WTC11 (cell line): ENCODE data around the gene PGM2. TPM values are rescaled to one million over a fixed set of nuclear protein-coding genes. Genes with fewer than 3 reads are reported as not detected.

Experiments
- ATAC-seq: fragments of 200-7000 bp; cut with Tn5 transposase; 2 replicates; pipeline ENCODE4 v1.10.0; 2021; ENCODE audit warnings: mild to moderate bottlenecking, moderate library complexity
- CTCF ChIA-PET: fragments of 300-600 bp; sonication (Branson Sonifier 250); formaldehyde crosslinking; loops from one replicate; lab custom pipeline; 2021; ENCODE audit warnings: antibody characterized with exemption; lab: Charles Lee
- POLR2A ChIA-PET: fragments of 350-600 bp; sonication (Branson Sonifier 250); formaldehyde crosslinking; loops from one replicate; lab custom pipeline; 2021; ENCODE audit warnings: antibody characterized with exemption; lab: Charles Lee
- DNase-seq: peaks from one replicate; pipeline ENCODE4 v3.0.0; 2021; ENCODE audit warnings: low spot score
- H3K27ac Mint-ChIP-seq: 2 replicates; pipeline ENCODE4 v1.8.0; 2021; ENCODE audit warnings: mixed read lengths
- H3K27me3 Mint-ChIP-seq: 2 replicates; pipeline ENCODE4 v1.8.0; 2021; ENCODE audit warnings: low read depth, mild to moderate bottlenecking, moderate library complexity, mixed read lengths
- H3K36me3 Mint-ChIP-seq: 2 replicates; pipeline ENCODE4 v1.8.0; 2021; ENCODE audit warnings: mixed read lengths
- H3K4me1 Mint-ChIP-seq: 2 replicates; pipeline ENCODE4 v1.8.0; 2022; ENCODE audit warnings: mixed read lengths
- H3K4me3 Mint-ChIP-seq: 2 replicates; pipeline ENCODE4 v1.8.0; 2021; ENCODE audit warnings: mild to moderate bottlenecking, moderate library complexity, mixed read lengths
- H3K9me3 Mint-ChIP-seq: 2 replicates; pipeline ENCODE4 v1.8.0; 2021; ENCODE audit warnings: mixed read lengths
- ESRRA ChIP-seq: sonication (generic); formaldehyde crosslinking; IDR thresholded peaks from 2 replicates; pipeline ENCODE4 v1.8.1; 2022; ENCODE audit warnings: mild to moderate bottlenecking, missing genetic modification reagents, borderline replicate concordance
- ETV6 ChIP-seq: sonication (generic); formaldehyde crosslinking; IDR thresholded peaks from 2 replicates; pipeline ENCODE4 v1.8.1; 2022; ENCODE audit warnings: mild to moderate bottlenecking, missing genetic modification reagents
- GRHL2 ChIP-seq: fragments of 250-450 bp; sonication (Bioruptor Pico); IDR thresholded peaks from 2 replicates; pipeline ENCODE4 v1.8.0; 2022; ENCODE audit warnings: mild to moderate bottlenecking, moderate library complexity; ENCODE audit not compliant: insufficient replicate concordance, severe bottlenecking
- JAZF1 ChIP-seq: fragments of 250-450 bp; sonication (Bioruptor Pico); IDR thresholded peaks from 2 replicates; pipeline ENCODE4 v1.9.0; 2021; ENCODE audit warnings: moderate library complexity, mild to moderate bottlenecking, inconsistent platforms
- JUN ChIP-seq: sonication (generic); formaldehyde crosslinking; IDR thresholded peaks from 2 replicates; pipeline ENCODE4 v1.8.0; 2023; ENCODE audit warnings: mild to moderate bottlenecking, missing genetic modification reagents
- NR2C2 ChIP-seq: sonication (generic); formaldehyde crosslinking; IDR thresholded peaks from 2 replicates; pipeline ENCODE4 v1.8.0; 2022; ENCODE audit warnings: mild to moderate bottlenecking, missing genetic modification reagents
- PRDM15 ChIP-seq: sonication (generic); formaldehyde crosslinking; IDR thresholded peaks from 2 replicates; pipeline ENCODE4 v1.8.0; 2022; ENCODE audit warnings: missing genetic modification reagents
- PRRX2 ChIP-seq: fragments of 250-450 bp; sonication (Bioruptor Pico); IDR thresholded peaks from 2 replicates; pipeline ENCODE4 v1.8.0; 2021; ENCODE audit warnings: mild to moderate bottlenecking
- RELA ChIP-seq: sonication (generic); formaldehyde crosslinking; IDR thresholded peaks from 2 replicates; pipeline ENCODE4 v1.8.1; 2022; ENCODE audit warnings: missing genetic modification reagents, mild to moderate bottlenecking, borderline replicate concordance
- TP53 ChIP-seq: sonication (generic); formaldehyde crosslinking; IDR thresholded peaks from 2 replicates; pipeline ENCODE4 v1.8.1; 2023; ENCODE audit warnings: mild to moderate bottlenecking, missing genetic modification reagents
- ZNF425 ChIP-seq: fragments of 250-450 bp; sonication (Bioruptor Pico); conservative IDR thresholded peaks from 2 replicates; pipeline ENCODE4 v1.9.0; 2021; ENCODE audit warnings: mild to moderate bottlenecking
- ZNF512 ChIP-seq: sonication (generic); formaldehyde crosslinking; IDR thresholded peaks from 2 replicates; pipeline ENCODE4 v1.8.1; 2022; ENCODE audit warnings: missing genetic modification reagents, borderline replicate concordance
- total RNA-seq: library from RNA; stranded (reverse); gene quantifications from 3 replicates; pipeline ENCODE4 v1.2.3, GENCODE V29; 2021
- TF ChIP-seq, protein P1 (sequence below): fragments of 250-450 bp; sonication (Bioruptor Pico); IDR thresholded peaks from 2 replicates; pipeline ENCODE4 v2.1.2; 2022; ENCODE audit warnings: mild to moderate bottlenecking, moderate library complexity
- TF ChIP-seq, protein P2 (sequence below): fragments of 250-450 bp; sonication (Bioruptor Pico); IDR thresholded peaks from 2 replicates; pipeline ENCODE4 v1.9.0; 2021; ENCODE audit warnings: mild to moderate bottlenecking
- TF ChIP-seq, protein P3 (sequence below): sonication (generic); formaldehyde crosslinking; IDR thresholded peaks from 2 replicates; pipeline ENCODE4 v1.8.1; 2022; ENCODE audit warnings: mild to moderate bottlenecking, moderate library complexity, missing genetic modification reagents
- TF ChIP-seq, protein P4 (sequence below): sonication (generic); formaldehyde crosslinking; IDR thresholded peaks from 2 replicates; pipeline ENCODE4 v1.8.1; 2022; ENCODE audit warnings: mild to moderate bottlenecking, missing genetic modification reagents, moderate library complexity, borderline replicate concordance
- TF ChIP-seq, protein P5 (sequence below): fragments of 250-450 bp; sonication (Bioruptor Pico); IDR thresholded peaks from 2 replicates; pipeline ENCODE4 v1.9.0; 2021; ENCODE audit warnings: moderate library complexity, mild to moderate bottlenecking, inconsistent platforms, borderline replicate concordance

Gene PGM2
- total RNA-seq, 1 experiment from 2014 or later: 31.4 TPM

DNA sequence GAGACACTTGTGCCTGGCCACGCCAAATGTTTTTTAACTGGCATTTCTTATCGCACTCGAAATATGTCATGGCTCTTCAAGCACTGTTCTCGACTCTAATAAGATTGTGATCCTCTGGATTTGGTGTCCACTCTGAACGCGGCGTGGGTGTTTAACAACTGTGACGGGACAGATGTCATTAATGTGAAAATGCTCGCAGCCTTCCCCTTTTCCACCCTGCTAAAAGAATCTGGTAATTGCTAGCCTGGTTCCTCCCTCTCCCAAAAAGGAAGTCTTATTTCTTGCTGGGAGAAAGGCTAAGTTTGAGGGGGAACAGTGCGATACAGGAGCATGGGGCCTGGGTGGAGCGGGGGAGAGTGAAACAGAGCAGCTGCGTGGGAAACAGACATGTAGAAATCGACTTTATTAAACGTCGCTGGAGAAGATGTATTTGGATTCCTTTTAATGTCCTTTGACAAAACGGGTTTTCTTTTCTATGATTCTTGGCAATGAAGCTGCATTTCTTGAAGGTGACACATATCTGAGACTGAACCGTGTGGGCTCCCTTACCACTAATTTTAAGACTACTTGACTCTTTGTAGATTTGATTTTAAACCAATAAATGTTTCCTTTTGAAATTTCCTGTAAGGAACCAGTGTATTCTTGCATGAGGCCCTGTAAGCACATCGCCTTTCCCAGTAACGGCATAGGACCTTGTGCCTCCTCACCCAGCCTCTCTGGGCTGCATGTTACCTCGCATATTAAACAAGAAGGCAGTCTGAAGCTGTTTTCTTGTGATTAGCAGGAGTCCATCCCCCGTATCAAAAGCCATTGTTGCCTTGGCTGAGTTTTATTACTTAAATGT lies 82.2 kb downstream of the PGM2 start:
- DNase-seq: no peak
- no peak for ATAC-seq
- ChIA-PET POLR2A (no interaction called here), CTCF (no interaction called here)
- Mint-ChIP-seq H3K36me3 (no peaks in the 10 kb centered on the region), H3K27me3 (no peaks in the 10 kb centered on the region), H3K9me3 (no peaks in the 10 kb centered on the region), H3K27ac (no peak overlapping the region), H3K4me1 (peaks cover 21% of the 10 kb centered on the region), H3K4me3 (no peak overlapping the region)
- no peak for TF ChIP-seq ZNF512 (CRISPR knock-in tag)
- TF ChIP-seq NR2C2: no peak
- no peak for TF ChIP-seq PRRX2 (CRISPR knock-in tag)
- TF ChIP-seq, protein P1, sequence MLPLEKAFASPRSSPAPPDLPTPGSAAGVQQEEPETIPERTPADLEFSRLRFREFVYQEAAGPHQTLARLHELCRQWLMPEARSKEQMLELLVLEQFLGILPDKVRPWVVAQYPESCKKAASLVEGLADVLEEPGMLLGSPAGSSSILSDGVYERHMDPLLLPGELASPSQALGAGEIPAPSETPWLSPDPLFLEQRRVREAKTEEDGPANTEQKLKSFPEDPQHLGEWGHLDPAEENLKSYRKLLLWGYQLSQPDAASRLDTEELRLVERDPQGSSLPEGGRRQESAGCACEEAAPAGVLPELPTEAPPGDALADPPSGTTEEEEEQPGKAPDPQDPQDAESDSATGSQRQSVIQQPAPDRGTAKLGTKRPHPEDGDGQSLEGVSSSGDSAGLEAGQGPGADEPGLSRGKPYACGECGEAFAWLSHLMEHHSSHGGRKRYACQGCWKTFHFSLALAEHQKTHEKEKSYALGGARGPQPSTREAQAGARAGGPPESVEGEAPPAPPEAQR (CRISPR knock-in tag): no peak
- TF ChIP-seq, protein P2, sequence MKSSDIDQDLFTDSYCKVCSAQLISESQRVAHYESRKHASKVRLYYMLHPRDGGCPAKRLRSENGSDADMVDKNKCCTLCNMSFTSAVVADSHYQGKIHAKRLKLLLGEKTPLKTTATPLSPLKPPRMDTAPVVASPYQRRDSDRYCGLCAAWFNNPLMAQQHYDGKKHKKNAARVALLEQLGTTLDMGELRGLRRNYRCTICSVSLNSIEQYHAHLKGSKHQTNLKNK: no peak

- Mint-ChIP-seq H3K9me3 (no peaks in the 10 kb centered on the region), H3K27ac (no peak overlapping the region), H3K36me3 (no peaks in the 10 kb centered on the region), H3K4me1 (peaks cover 21% of the 10 kb centered on the region), H3K27me3 (no peaks in the 10 kb centered on the region), H3K4me3 (no peak overlapping the region)
- TF ChIP-seq GRHL2 (no peak), RELA (CRISPR knock-in tag) (no peak), ESRRA (no peak), TP53 (CRISPR knock-in tag) (no peak), JAZF1 (CRISPR knock-in tag) (no peak), ZNF425 (no peak), ETV6 (CRISPR knock-in tag) (no peak), PRDM15 (CRISPR knock-in tag) (no peak), JUN (no peak)
- TF ChIP-seq, protein P3, sequence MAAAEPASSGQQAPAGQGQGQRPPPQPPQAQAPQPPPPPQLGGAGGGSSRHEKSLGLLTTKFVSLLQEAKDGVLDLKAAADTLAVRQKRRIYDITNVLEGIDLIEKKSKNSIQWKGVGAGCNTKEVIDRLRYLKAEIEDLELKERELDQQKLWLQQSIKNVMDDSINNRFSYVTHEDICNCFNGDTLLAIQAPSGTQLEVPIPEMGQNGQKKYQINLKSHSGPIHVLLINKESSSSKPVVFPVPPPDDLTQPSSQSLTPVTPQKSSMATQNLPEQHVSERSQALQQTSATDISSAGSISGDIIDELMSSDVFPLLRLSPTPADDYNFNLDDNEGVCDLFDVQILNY (CRISPR knock-in tag): no peak
- TF ChIP-seq, protein P4, sequence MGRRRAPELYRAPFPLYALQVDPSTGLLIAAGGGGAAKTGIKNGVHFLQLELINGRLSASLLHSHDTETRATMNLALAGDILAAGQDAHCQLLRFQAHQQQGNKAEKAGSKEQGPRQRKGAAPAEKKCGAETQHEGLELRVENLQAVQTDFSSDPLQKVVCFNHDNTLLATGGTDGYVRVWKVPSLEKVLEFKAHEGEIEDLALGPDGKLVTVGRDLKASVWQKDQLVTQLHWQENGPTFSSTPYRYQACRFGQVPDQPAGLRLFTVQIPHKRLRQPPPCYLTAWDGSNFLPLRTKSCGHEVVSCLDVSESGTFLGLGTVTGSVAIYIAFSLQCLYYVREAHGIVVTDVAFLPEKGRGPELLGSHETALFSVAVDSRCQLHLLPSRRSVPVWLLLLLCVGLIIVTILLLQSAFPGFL (CRISPR knock-in tag): no peak
- TF ChIP-seq, protein P5, sequence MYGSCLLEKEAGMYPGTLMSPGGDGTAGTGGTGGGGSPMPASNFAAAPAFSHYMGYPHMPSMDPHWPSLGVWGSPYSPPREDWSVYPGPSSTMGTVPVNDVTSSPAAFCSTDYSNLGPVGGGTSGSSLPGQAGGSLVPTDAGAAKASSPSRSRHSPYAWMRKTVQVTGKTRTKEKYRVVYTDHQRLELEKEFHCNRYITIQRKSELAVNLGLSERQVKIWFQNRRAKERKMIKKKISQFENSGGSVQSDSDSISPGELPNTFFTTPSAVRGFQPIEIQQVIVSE (CRISPR knock-in tag): no peak
- TF ChIP-seq, protein P2: no peak
- ATAC-seq: no peak
- ChIA-PET POLR2A (no interaction called here), CTCF (no interaction called here)
- DNase-seq: no peak
Measured at GRCh38 chr4:37909332-37910090, 83.0 kb downstream of the PGM2 start.
